ENCODE measurements around the gene FOXF1.

FOXF1 gene

GRCh38 chr16:86492961-86493629 lies 17.2 kb upstream of the FOXF1 start:
- no peak for DNase-seq (ENCODE audit: low read depth)

DNA sequence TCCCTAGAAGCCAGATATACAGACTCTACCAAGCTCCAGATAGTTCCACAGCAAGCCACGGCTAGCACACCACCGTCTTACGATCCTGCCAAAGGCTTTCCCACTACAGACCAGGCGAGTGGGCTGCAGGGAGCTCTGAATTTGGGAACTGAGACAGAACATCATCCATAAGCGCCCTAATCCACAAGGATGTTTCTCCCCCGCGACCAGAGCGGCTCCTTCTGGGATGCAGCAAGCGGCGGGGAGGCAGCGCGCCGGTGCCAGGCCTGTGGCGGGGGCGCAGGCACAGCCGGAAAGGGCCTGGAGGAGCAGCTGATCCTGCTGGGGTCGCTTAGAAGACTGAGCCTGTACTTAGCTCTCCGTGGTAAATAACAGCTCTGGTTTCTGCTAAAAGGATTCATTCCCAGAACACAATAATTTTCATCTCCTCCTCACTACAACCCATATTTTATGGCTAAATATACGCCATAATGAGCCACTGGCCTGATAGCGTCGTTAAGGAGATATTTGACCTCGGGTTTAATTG lies 16.2 kb upstream of the FOXF1 start:
- DNase-seq (ENCODE audit: low read depth): no peak

GRCh38 chr16:86494565-86495356 lies 15.6 kb upstream of the FOXF1 start:
- no peak for DNase-seq (ENCODE audit: low read depth)

DNA sequence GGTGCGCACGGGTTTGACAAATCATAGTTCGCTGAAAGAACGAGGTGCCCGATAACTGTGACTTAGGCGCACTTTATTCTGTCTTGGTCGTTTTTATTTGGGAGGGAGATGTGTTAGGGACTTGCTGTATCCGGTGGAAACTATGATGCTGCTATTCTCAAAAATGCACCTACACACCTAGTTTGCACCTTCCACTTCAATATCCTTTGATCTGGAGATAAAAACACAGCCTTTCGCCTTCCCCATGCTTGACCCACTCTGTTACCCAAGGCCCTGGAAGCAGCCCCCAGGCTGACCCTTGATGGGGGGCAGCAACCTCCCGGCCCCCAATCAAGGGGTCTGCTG lies 15.0 kb upstream of the FOXF1 start:
- no peak for DNase-seq (ENCODE audit: low read depth)

DNA sequence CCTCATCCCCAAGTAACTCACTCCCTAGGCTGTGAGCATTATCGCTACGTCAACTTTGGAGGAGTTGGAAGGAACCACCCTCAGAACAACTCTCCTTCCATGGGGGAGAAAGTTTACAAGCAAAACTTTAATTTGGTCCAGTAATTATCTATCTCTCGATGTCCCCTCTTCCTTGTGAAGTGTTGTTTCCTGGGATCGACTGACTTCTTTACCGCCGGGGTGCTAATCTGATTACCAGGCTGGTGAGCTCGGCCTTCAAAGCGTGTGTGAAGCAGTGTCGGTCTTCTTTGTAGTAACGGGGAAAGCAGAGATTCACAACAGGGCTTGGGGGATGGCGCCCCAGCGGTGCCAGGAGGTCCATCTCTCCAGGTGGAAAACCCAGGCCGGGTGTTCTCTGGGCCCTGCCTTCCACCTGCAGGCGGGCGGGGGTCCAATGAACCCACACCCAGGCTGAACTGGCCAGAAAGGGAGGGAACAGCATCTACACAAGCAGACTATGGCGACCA lies 14.5 kb upstream of the FOXF1 start:
- no peak for DNase-seq (ENCODE audit: low read depth)

DNA sequence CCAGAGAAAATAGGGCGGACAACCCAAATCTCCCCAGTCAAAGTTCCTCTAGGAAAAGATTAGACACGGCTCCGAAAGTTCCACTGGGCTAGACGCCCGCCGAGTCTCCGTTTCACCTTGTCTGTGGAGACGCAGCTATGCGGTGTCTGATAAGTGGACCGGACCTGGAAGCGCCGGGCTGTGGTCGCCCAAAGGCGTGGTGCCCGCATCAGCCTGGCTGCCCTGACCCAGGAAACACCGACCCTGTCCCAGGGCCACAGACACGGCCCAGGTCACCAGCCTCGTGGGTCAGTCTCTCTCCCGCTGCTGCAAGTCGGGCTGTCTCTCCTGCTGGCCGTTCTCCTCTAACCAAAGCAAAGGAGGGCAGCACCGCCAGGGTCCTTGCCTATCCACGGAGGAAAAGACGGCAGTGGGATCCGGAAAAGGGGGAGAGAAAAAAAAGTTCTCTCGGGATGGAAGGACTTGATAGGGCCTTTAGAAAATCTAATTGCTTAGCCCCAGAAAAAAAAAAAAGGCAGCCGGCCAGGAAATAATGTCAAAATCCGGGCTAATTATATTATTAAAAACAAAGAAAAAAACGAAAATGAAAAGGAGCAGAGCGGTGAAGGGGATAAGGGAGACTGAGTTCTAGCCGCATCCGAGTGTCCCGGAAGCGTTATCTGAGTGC lies 13.9 kb upstream of the FOXF1 start:
- DNase-seq (ENCODE audit: low read depth): no peak

GRCh38 chr16:86496929-86497461 lies 13.3 kb upstream of the FOXF1 start:
- no peak for DNase-seq (ENCODE audit: low read depth)

GRCh38 chr16:86497551-86498021 lies 12.7 kb upstream of the FOXF1 start:
- DNase-seq (ENCODE audit: low read depth): no peak

DNA sequence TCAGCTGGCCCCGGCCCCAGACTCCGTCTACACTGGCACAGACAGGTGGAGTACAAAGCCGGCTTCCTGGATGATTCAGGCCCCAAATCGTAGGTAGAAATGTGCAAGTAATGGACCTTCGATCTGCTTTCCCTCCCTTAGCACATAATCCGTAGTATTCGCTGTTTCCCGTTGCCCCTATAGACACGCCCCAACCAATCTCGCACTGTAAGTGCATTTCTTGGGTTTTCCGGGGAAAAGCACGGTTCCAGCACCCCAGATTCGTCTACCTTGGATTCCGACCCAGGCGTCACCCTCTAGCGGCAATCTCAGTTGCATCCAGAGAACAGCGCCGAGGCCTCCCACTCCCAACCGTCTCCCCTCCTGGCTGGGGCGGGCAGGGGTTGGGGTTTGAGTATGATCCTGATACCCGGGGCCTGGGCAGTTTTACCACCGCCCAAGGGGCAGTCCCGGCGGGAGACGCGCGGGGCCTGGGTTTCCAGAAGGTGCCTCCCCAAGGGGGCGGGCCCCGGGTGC lies 12.1 kb upstream of the FOXF1 start:
- DNase-seq (ENCODE audit: low read depth): no peak

- DNase-seq (ENCODE audit: low read depth): no peak
Measured at GRCh38 chr16:86498671-86499439, 11.5 kb upstream of the FOXF1 start.

- DNase-seq (ENCODE audit: low read depth): no peak
Measured at GRCh38 chr16:86499440-86499786, 10.9 kb upstream of the FOXF1 start.

- DNase-seq (ENCODE audit: low read depth): no peak
Measured at GRCh38 chr16:86499889-86500707, 10.2 kb upstream of the FOXF1 start.

DNA sequence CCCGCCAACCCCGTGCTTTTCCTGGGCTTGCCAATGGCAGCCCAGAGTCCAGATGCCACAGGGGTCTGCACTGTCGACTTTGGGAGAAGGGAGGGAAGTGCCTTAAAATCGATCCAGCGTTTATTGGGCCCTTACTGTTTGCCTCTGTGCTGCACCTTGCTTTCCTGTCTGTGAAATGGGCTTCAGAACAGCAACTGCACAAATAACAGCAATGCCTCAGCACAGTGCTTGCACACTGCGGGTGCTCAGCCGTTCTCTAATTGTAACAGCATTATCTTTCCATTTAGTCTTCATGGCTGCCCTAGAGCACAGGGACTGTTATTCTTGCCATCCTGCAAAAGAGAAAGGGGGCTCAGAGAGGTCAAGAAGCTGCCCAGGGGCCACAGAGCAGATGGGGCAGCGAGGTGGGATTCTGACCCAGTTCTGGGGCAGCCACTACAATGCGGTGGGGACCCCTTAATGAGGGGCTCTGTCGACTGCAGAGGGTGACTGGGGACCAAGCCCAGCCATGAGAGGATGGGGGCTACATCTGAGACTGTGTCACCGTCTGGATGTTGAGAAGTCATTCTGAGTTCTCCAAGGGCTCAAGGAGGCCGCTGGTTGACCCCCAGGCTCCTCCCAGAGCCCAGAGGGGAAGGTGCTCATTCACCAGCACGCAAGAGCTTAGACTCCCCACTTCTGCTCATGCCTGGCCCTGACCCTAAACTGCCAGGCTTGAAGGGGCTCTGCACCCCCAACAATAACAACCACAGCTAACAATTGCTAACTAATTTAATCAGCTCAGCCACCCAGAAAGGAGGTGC lies 9.4 kb upstream of the FOXF1 start:
- DNase-seq (ENCODE audit: low read depth): no peak

DNA sequence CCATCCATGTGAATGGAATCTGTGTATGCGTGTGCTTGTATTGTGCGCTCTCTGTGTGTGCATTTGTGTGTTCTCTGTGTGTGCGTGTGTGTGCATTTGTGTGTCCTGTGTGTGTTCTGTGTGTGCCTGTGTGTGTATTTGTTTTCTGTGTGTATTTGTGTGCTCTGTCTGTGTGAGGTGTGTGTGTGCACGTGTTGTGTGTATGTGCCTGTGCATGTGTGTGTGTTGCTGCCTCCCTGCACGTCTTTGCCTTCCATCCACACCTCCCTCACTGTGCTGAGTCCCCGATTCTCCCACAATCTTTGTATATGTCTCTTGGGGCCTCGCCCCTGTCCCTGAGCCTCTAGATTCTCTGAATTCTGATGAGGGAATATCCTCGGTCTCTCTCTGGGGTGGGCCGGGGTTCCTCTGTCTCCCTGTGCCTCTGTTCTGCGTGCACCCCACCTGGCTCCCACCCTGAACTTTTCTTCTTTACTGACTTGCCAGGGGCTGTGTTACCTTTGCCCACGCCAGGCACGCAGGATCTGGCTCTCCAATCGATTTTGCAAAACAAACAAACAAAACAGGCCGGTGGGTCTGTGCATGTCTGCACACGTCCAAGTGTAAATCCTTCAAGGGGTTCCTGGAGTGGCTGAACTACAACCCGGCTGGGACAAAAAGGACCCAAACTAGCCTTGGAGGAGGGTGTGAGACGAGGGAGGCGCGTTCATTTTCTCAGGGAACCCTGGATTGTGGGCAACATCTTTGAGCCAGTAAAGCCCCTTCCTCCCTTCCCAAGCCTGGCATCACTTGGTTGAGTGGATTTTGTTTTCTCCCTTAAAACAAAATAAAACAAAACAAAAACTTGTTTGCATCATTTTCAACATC lies 8.1 kb upstream of the FOXF1 start:
- no peak for DNase-seq (ENCODE audit: low read depth)

- DNase-seq (ENCODE audit: low read depth): no peak
Measured at GRCh38 chr16:86502856-86503748, 7.2 kb upstream of the FOXF1 start.

- no peak for DNase-seq (ENCODE audit: low read depth)
Measured at GRCh38 chr16:86503830-86504229, 6.5 kb upstream of the FOXF1 start.

DNA sequence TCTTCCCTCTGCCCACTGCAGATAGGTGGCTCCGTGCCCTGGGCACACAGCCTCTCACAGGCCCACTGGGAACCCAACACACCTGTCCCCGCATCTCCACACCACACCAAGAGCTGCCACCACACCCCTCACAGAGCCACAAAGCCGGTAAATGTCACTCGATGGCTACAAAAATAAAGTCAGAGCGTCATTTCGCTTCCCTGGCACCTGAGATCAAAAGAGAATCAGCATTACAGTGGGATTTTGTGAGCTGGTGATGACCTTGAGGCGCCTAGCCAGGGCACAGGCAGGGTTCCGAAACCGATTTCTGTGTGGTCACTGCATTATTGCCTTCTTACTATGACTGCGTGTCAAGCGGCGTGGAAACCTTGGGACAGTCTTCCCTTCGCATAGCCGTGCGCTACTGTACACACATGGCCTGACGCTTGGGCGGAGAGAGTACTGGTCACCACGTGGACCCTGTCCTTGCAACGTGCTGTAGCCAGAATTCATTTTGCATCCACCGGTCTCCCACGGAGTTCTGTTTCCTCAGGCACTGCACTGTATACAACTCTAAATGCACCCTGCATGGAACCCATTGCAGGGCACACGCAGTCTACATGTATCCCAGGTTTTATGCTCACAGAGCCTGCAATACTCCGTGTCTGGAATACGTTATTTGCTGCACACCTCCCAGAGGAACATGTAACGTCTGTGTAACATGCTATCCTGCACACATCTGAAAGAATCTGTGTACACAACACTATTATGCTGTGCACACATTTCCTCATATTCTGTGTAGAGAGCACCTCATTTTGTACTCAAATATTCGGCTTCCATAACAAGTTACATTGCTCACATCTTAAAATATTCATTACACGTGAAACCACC lies 5.8 kb upstream of the FOXF1 start:
- no peak for DNase-seq (ENCODE audit: low read depth)

Data from GM04503 (cell line).